Gastroesophageal sphincter (tissue), 4 donors: ENCODE results near the gene FRMPD2. TPM values are rescaled to one million over a fixed set of nuclear protein-coding genes. Genes with fewer than 3 reads are reported as not detected.

Source experiments
- ATAC-seq: fragments of 150-250 bp; one replicate; pipeline ENCODE4 v1.9.1; 2016; ENCODE audit warnings: mild to moderate bottlenecking, moderate library complexity
- H3K27ac ChIP-seq, 4 donors: fragments of 200-600 bp; sonication (generic) in 3 of 4; 1 replicate in 3 of 4; 2 replicates in 1 of 4; pipeline ENCODE4 v1.5.1; 2016 to 2019
- H3K27me3 ChIP-seq: fragments of 200-600 bp; sonication (generic); one replicate; pipeline ENCODE4 v1.5.1; 2019
- H3K36me3 ChIP-seq, 2 donors: fragments of 200-600 bp; sonication (generic); one replicate each; pipeline ENCODE4 v1.5.1; 2019; ENCODE audit warnings: control low read depth in 1 of 2
- H3K4me1 ChIP-seq, 3 donors: fragments of 200-600 bp; sonication (generic); 1 replicate in 2 of 3; 2 replicates in 1 of 3; pipeline ENCODE4 v1.5.1; 2016 to 2019; ENCODE audit warnings: control low read depth in 2 of 3
- H3K4me3 ChIP-seq, 2 donors: fragments of 200-600 bp; sonication (generic); one replicate each; pipeline ENCODE4 v1.5.1; 2019; ENCODE audit warnings: mild to moderate bottlenecking in 1 of 2, moderate library complexity in 1 of 2
- H3K9me3 ChIP-seq, 3 donors: fragments of 200-600 bp; sonication (generic); one replicate each; pipeline ENCODE4 v1.5.1; 2017 to 2019; ENCODE audit warnings: control low read depth in 2 of 3
- CTCF ChIP-seq, 4 experiments: fragments of 200-600 bp in 2 of 4; fragments of 450-650 bp in 2 of 4; sonication (generic) in 1 of 4; IDR thresholded peaks; one replicate each; pipeline ENCODE4 v1.5.1; 2017 to 2019; ENCODE audit warnings: antibody characterized with exemption in 4 of 4, mild to moderate bottlenecking in 2 of 4, moderate library complexity in 2 of 4
- EP300 ChIP-seq: sonication (generic); formaldehyde crosslinking; IDR thresholded peaks from one replicate; pipeline ENCODE4 v1.6.1; 2017; ENCODE audit warnings: antibody characterized with exemption, mild to moderate bottlenecking
- POLR2A ChIP-seq, 2 donors: fragments of 450-650 bp; IDR thresholded peaks; one replicate each; pipeline ENCODE4 v1.6.1; 2017; ENCODE audit warnings: antibody characterized with exemption in 2 of 2, mild to moderate bottlenecking in 2 of 2, moderate library complexity in 1 of 2
- POLR2AphosphoS5 ChIP-seq: sonication (generic); formaldehyde crosslinking; IDR thresholded peaks from one replicate; pipeline ENCODE4 v1.6.1; 2017; ENCODE audit warnings: antibody characterized with exemption
- WGBS, 2 donors: methylation state at CpG; one replicate each; pipeline ENCODE4 v1.1.5; 2018; ENCODE audit warnings: low coverage in 1 of 2; 5-methylcytosine and 5-hydroxymethylcytosine counted together
- total RNA-seq, 4 donors: library from RNA; depleted of rRNA; stranded (reverse); fragments of >200 nt; gene quantifications; one replicate each; pipeline ENCODE4 v1.1.0, GENCODE V29; 2016

The FRMPD2 gene
- total RNA-seq, 4 donors from 2014 or later = 0.19 TPM; not detected in 3

DNA sequence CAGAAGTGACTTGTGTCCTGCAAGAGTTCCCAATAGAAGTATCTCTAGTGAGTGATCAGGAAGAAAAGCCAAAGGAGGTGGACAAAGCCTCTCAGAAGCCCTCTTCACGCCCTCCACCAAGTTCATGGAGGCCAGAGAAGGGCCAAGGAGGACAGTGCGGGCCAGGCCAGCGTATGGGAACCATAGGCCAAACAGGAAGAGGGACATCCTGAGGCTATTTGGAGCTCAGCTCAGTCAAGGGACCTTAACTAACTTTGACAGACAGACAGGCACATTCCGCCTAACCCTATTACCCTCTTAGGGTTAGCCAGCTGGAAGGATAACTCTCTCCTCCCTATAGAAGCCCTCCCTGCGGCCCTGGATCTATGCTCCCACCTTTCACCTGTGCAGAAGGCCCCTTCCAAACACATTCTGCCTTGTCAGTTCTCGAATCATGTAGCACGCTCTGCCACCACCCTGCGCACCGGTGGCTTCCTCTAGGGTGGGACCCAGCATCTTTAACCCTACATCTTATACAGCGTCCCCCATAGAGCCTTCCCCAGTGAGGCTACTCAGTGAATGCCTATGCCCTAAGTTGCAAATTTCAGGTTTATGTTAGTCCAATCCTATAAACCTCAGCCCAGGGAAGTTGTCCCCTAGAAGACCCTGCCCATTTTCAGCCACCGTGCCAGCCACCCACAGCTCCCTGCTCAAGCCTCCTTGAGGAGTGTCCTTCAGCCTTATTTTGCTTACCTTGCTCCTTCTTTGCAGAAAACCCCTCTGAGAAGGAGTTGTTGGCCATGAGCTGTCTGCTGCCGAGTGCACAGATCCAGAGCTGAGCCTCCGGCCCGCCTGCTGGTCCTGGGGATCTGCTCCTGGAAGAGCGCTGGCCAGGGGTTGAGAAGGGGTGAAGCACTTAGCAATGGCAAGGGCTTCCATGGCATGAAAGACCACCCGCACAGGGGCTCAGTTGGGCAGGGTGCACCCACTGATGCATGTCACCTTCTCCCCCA, 36.9 kb downstream of the FRMPD2 start:
- H3K4me3 ChIP-seq = no peak overlapping the region
- no peak for ATAC-seq
- no peaks in the 10 kb centered on the region for H3K9me3 ChIP-seq
- H3K4me1 ChIP-seq = no peaks in the 10 kb centered on the region
- H3K27me3 ChIP-seq = peaks cover 8% of the 10 kb centered on the region
- H3K27ac ChIP-seq = no peak overlapping the region
- 87 to 90% methylated on average over 6 to 10 of the region's 16 CpGs for WGBS, 2 donors
- no peaks in the 10 kb centered on the region for H3K36me3 ChIP-seq
- TF ChIP-seq POLR2A (IDR thresholded peaks at IDR 0.05) = no peak
- TF ChIP-seq EP300 = no peak
- TF ChIP-seq POLR2AphosphoS5 = no peak
- no peak for TF ChIP-seq CTCF (IDR thresholded peaks at IDR 0.05)

DNA sequence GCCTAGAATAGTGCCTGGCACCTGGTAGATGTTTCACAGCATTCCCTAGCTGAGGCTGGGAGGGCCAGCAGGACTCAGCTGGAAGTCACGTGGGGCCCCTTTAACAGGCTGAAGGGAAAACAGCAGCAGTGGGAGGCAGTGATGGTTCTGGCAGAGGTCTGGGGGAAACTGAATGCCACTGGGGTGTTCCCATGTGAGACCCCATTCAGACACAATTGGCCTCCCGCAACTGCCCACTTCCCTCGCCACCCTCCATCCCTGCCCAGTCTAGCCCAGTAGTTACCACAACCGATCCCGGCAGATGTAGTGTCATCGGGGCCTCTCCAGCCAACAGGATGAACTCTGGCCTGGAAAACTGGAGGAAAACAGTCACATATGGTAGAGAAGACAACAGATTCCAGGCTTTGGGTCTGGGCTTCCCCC, 38.3 kb downstream of the FRMPD2 start:
- no peak for TF ChIP-seq POLR2AphosphoS5
- no peak for TF ChIP-seq EP300
- TF ChIP-seq POLR2A (IDR thresholded peaks at IDR 0.05) = no peak
- no peak for TF ChIP-seq CTCF (IDR thresholded peaks at IDR 0.05)
- Histone ChIP-seq H3K36me3 (no peaks in the 10 kb centered on the region), H3K4me3 (no peak overlapping the region), H3K4me1 (no peaks in the 10 kb centered on the region), H3K9me3 (no peaks in the 10 kb centered on the region), H3K27ac (no peak overlapping the region), H3K27me3 (peaks cover 5% of the 10 kb centered on the region)
- WGBS, 2 donors = no CpG with 5 or more reads among the region's 6 CpGs
- no peak for ATAC-seq

DNA sequence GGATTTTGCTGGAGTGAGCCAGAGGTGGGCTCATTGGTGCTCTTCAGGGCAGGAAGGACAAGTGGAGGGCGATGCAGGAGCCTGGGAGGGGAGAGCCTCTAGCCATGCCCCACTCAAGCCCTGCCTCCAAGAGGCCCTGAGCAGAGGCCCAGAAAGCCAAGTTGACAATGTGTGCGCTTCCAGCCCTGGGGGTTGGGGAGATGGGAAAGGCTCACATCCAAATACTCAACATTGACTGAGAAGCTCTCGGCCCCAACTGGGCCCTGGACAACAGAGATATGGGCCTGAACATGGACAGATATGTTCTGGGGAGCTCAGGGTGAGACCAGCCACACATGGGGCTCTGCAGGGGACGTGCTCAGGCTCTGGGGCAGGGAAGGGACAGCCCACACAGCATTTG, 39.0 kb downstream of the FRMPD2 start:
- 71 to 94% methylated on average over 1 to 2 of the region's 4 CpGs for whole genome bisulfite sequencing, 2 donors
- H3K27me3 ChIP-seq = peaks cover 5% of the 10 kb centered on the region
- no peak overlapping the region for H3K4me3 ChIP-seq
- no peaks in the 10 kb centered on the region for H3K36me3 ChIP-seq
- no peaks in the 10 kb centered on the region for H3K4me1 ChIP-seq
- H3K9me3 ChIP-seq = no peaks in the 10 kb centered on the region
- TF ChIP-seq EP300 (no peak), POLR2AphosphoS5 (no peak), POLR2A (IDR thresholded peaks at IDR 0.05) (no peak), CTCF (IDR thresholded peaks at IDR 0.05) (no peak)
- no peak for ATAC-seq
- H3K27ac ChIP-seq = no peak overlapping the region

- no peak overlapping the region for H3K4me3 ChIP-seq
- peaks cover 5% of the 10 kb centered on the region for H3K27me3 ChIP-seq
- H3K4me1 ChIP-seq = no peaks in the 10 kb centered on the region
- 40% methylated on average over 1 of the region's 4 CpGs; no CpG with 5 or more reads in 1 of the 2 donors for WGBS, 2 donors
- no peak for ATAC-seq
- H3K9me3 ChIP-seq = no peaks in the 10 kb centered on the region
- TF ChIP-seq POLR2AphosphoS5 (no peak), POLR2A (IDR thresholded peaks at IDR 0.05) (no peak), CTCF (IDR thresholded peaks at IDR 0.05) (no peak), EP300 (no peak)
- no peak overlapping the region for H3K27ac ChIP-seq
- no peaks in the 10 kb centered on the region for H3K36me3 ChIP-seq
Measured at GRCh38 chr10:48234787-48235186, 39.7 kb downstream of the FRMPD2 start.

GRCh38 chr10:48234295-48234694, 40.2 kb downstream of the FRMPD2 start:
- no peak for TF ChIP-seq CTCF (IDR thresholded peaks at IDR 0.05)
- no peak for TF ChIP-seq POLR2AphosphoS5
- TF ChIP-seq EP300 = no peak
- no peak for TF ChIP-seq POLR2A (IDR thresholded peaks at IDR 0.05)
- Histone ChIP-seq H3K9me3 (no peaks in the 10 kb centered on the region), H3K27me3 (peaks cover 5% of the 10 kb centered on the region), H3K4me3 (no peak overlapping the region), H3K4me1 (no peaks in the 10 kb centered on the region), H3K27ac (no peak overlapping the region), H3K36me3 (no peaks in the 10 kb centered on the region)
- 50 to 80% methylated on average over 1 of the region's 1 CpG for WGBS, 2 donors
- no peak for ATAC-seq
